Astrocyte of the hippocampus (primary cell): ENCODE measurements around the gene TIGD2.
A peak's percentile ranks its signal among the peaks of the same experiment; 100 is the strongest.

ENCODE experiments used
- DNase-seq: peaks from one replicate; pipeline ENCODE4 v3.0.0; 2011; ENCODE audit warnings: low read depth, low spot score

Gene TIGD2

GRCh38 chr4:89110986-89111832, at the start of gene TIGD2:
Gene TIGD2, plus strand, starts transcription at chr4:89111533. Its CDS starts 1,442 bp downstream, at chr4:89112975.
- peak; percentile 95 for DNase-seq

GRCh38 chr4:89064848-89065247, 46.5 kb upstream of the TIGD2 start:
- DNase-seq = peak; percentile 44

- peak; percentile 50 for DNase-seq
Measured at GRCh38 chr4:89067417-89067816, 43.9 kb upstream of the TIGD2 start.

GRCh38 chr4:89069481-89069880, 41.9 kb upstream of the TIGD2 start:
- no peak for DNase-seq

- DNase-seq = no peak
Measured at GRCh38 chr4:89070041-89070440, 41.3 kb upstream of the TIGD2 start.

- no peak for DNase-seq
Measured at GRCh38 chr4:89071311-89071710, 40.0 kb upstream of the TIGD2 start.

- no peak for DNase-seq
Measured at GRCh38 chr4:89072921-89073320, 38.4 kb upstream of the TIGD2 start.

GRCh38 chr4:89077761-89078160, 33.6 kb upstream of the TIGD2 start:
- DNase-seq = no peak

GRCh38 chr4:89078300-89078699, 33.0 kb upstream of the TIGD2 start:
- no peak for DNase-seq

- no peak for DNase-seq
Measured at GRCh38 chr4:89099034-89099433, 12.3 kb upstream of the TIGD2 start.

- DNase-seq = no peak
Measured at GRCh38 chr4:89099471-89099870, 11.9 kb upstream of the TIGD2 start.

GRCh38 chr4:89100853-89101252, 10.5 kb upstream of the TIGD2 start:
- DNase-seq = no peak

- DNase-seq = no peak
Measured at GRCh38 chr4:89101256-89102161, 9.8 kb upstream of the TIGD2 start.

- DNase-seq = no peak
Measured at GRCh38 chr4:89105726-89106125, 5.6 kb upstream of the TIGD2 start.

GRCh38 chr4:89108091-89108490, 3.2 kb upstream of the TIGD2 start:
- DNase-seq = no peak

- DNase-seq = no peak
Measured at GRCh38 chr4:89109841-89110540, 1.3 kb upstream of the TIGD2 start.

GRCh38 chr4:89110541-89110985, 770 bp upstream of the TIGD2 start:
- no peak for DNase-seq

- DNase-seq = peak; percentile 58
Measured at GRCh38 chr4:89111833-89112563, 665 bp downstream of the TIGD2 start.

GRCh38 chr4:89113415-89113814, 2.1 kb downstream of the TIGD2 start:
- DNase-seq = no peak

- DNase-seq = no peak
Measured at GRCh38 chr4:89114100-89114499, 2.8 kb downstream of the TIGD2 start.

- no peak for DNase-seq
Measured at GRCh38 chr4:89117115-89117514, 5.8 kb downstream of the TIGD2 start.
